Anterior cingulate cortex (tissue), 58 donors: ENCODE results near the gene ACP5.

Source experiments
- DNase-seq, 58 donors: peaks; one replicate each; lab custom pipeline; 2025; lab: John Stamatoyannopoulos, UW

Gene ACP5

GRCh38 chr19:11550265-11550664 is 27.2 kb downstream of the ACP5 start:
- no peak for DNase-seq

DNA sequence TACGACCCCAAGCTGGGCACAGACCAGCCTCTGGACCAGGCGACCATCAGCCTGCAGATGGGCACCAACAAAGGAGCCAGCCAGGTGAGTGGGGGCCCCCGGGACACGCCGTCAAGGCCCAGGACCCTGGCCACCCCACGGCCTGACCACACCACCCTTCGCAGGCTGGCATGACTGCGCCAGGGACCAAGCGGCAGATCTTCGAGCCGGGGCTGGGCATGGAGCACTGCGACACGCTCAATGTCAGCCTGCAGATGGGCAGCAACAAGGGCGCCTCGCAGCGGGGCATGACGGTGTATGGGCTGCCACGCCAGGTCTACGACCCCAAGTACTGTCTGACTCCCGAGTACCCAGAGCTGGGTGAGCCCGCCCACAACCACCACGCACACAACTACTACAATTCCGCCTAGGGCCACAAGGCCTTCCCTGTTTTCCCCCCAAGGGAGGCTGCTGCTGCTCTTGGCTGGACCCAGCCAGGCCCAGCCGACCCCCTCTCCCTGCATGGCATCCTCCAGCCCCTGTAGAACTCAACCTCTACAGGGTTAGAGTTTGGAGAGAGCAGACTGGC is 28.0 kb downstream of the ACP5 start:
- DNase-seq, result no peak

- DNase-seq, result no peak
These were observed 29.3 kb downstream of the ACP5 start for GRCh38 chr19:11547929-11548700.

- no peak for DNase-seq
These were observed 36.2 kb downstream of the ACP5 start for GRCh38 chr19:11541238-11541637.

DNA sequence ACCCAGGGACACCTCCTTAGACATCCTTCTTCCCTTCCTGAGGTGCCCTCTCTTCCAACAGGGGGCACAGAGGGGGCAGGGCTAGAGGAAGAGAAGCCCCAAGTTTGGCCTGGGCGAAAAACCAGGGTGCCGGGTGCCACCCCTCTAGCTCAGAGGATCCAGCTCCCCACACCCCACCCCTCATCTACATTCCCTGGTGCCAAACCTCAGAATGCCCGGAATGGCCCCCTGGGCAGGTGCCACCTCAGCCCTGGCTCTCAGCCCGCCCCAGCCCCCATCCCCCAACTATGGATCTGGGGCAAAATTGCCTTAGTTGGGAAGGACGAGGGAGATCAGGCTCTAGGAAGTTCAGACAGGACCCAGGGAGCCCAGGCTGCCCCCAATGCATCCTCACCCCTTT is 36.8 kb downstream of the ACP5 start:
- no peak for DNase-seq

DNA sequence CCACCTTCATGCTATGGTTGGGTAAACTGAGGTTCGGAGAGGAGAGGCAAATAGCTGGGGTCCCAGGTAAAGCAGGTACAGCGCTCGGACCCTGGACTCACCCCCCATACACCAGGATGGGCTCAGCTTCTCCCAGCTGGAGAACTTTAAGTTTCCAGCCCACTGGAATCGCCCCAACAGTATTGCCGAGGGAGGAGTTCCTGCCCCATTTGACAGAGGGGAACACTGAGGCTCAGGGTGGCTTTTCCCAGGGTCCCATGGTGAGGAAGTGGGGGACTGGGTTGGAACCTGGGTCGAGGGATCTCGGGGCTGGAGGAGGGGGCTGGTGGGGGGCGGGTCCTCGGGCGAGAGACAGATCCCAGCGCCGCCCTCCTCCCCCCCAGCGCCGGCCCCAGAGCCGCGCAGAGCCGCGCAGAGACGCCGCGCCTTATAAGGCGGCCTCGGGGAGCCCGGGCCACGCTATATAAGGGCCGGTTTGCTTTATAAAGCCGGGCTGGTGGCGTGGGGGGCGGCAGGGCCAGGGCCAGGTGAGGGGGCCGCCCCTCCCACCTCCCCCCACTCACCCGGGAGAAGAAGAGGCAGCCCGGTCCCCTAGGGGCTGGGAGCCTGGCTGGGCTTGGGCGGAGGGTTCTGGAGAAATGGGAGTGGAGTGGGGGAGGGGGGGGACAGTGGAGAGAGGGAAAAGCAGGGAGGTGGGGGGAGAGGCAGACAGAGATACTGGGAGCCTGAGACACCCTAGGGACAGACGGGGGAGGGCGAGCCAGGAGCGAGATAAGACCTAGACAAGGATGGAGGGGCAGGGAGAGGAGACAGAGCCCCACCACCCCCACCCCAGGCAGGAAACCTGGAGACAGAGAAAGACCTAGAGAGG is 37.7 kb downstream of the ACP5 start:
- peak in 1 of 58 donors; percentile 52 for DNase-seq

DNA sequence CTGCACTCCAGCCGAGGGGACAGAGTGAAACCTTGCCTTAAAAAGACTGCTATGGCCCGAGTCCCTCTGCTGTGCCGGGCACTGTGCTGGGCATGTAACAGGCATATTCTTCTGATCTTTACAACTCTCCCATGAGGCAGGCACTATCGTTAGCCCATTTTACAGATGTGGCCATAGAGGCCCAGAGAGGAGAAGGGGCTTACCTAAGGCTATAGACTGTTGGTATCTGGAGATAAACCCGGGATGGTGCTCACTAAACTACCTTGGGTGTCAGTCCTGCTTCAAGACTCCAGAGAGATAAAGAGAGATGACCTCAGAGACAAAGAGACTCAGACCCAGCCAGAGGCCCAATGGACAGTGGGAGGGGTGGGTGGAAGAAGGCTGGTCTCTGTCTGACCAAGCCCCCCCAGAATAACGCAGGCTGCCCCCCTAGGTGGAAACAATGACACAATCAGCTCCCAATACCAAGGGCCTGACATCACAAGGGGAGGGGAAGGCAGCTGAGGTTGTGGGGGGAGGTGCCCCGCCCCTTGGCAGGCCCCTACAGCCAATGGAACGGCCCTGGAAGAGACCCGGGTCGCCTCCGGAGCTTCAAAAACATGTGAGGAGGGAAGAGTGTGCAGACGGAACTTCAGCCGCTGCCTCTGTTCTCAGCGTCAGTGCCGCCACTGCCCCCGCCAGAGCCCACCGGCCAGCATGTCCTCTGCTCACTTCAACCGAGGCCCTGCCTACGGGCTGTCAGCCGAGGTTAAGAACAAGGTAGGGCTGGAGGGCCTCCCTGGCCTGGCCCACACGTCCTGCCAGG is 39.0 kb downstream of the ACP5 start, which contains the start of gene CNN1:
TSS of gene CNN1 (plus strand) at position 620 of the 805 bp plus-strand sequence. CDS start at position 697, 77 bp downstream.
- no peak for DNase-seq

- peak in 56 of 58 donors; percentile 3 to 94 (median 77) for DNase-seq
These were observed 41.5 kb downstream of the ACP5 start for GRCh38 chr19:11535792-11536595.

DNA sequence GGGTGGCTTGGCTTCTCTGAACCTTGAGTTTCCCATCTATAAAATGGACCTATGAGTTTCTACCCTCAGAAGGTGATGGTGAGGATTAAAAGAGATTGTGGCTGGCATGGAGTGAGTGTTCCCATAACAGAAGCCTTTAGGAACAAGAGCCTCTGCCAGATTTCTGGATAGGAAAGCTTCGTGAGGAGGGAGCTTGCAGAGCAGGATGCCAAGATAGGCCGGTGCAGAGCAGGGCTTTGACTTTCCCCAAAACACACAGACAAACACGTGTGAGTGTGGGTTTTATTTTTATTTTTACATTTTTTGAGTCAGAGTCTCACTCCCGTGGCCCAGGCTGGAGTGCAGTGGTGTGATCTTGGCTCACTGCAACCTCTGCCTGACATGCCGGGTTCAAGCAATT is 42.5 kb downstream of the ACP5 start:
- peak in 4 of 58 donors; percentile 1 to 33 (median 12) for DNase-seq

DNA sequence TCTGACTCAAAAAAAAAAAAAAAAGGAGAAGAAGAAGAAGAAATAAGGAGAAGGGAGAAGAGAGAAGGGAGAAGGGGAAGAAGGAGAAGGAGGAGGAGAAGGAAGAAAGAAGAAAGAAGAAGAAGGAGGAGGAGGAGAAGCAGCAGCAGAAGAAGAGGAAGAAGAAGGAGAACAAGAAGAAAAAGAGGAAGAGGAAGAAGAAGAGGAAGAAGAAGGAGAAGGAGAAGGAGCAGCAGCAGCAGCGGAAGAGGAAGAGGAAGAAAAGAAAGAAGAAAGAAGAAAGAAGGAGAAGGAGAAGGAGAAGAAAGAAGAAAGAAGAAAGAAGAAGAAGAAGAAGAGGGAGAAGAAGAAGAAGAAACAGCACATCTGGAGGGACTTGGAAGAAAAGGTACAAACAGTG is 42.9 kb downstream of the ACP5 start:
- no peak for DNase-seq

DNA sequence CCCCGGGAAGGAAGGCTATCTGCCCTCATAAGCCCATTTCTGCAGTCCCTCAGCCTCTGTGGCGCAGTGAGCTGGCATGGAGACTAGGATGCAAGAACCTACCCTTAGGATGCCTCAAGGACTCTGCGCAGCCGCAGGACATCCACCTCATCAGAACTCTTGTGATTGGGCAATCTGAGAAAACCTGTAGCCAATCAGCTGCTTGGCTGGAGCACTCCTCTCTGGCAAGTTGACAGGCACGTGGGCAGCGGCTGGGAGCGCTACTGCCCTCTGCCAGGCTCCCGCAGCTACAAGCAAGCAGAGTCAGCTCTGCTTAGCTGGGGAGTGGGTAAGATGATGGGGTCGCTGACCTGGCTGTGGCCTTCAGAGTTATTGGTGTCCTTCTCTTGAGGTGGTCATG is 47.0 kb downstream of the ACP5 start:
- DNase-seq, result peak; percentile 38 to 96 (median 87)

DNA sequence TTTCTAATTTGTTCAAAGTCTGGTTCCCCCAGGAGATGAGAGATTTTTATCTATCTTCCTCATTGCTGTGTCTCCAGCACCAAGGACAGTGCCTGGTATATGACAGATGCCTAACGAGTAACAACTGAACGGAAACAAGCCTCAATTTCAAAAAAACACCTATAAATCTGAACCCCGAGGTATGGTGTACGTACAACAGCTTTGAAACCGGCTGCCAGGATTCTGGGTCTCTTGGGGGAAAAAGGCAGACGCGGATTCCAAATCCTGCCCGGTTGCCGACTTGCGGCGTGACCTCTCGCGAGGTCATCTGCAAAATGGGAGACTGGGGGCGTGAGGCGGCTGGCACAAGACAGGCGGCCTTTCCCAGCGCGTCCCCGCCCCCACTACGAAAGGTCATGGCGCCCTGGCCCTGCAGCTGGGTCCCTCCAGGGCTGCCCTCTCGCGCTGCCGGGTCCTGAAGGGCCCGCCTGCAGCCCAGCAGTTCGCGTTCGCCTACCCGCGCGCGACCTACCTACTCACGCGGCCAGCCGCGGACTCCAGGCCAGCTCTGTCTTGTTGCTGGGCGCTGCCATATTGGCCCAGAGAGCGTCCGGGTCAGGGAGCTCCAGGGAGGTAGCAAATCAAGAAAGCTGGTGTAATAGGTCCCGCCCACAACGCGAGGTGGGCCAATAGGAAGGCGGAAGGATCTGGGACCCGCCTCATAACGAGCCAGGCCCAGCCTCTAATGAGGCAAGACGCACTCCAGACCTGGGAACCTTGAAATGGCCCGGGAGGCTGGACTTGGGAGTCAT is 48.7 kb downstream of the ACP5 start, which contains the start of gene ECSIT:
TSS of gene ECSIT (minus strand) at position 584 of the 791 bp plus-strand sequence. CDS start 9,964 bp downstream, outside the sequence.
- DNase-seq, result peak; percentile 62 to 98 (median 94)
